GM21360 (cell line): ENCODE measurements around the gene OSR1.
"Not testable (repeated sequence)": the region's sequence is repeated elsewhere in the genome, so short reads cannot be mapped to it uniquely, and the experiment has no call there.

Experiments
- ATAC-seq: cut with Tn5 transposase; IDR thresholded peaks from one replicate; pipeline ENCODE4 v1.9.1; 2021; ENCODE audit warnings: mild to moderate bottlenecking, moderate library complexity; ENCODE audit not compliant: unreplicated experiment

Gene OSR1

DNA sequence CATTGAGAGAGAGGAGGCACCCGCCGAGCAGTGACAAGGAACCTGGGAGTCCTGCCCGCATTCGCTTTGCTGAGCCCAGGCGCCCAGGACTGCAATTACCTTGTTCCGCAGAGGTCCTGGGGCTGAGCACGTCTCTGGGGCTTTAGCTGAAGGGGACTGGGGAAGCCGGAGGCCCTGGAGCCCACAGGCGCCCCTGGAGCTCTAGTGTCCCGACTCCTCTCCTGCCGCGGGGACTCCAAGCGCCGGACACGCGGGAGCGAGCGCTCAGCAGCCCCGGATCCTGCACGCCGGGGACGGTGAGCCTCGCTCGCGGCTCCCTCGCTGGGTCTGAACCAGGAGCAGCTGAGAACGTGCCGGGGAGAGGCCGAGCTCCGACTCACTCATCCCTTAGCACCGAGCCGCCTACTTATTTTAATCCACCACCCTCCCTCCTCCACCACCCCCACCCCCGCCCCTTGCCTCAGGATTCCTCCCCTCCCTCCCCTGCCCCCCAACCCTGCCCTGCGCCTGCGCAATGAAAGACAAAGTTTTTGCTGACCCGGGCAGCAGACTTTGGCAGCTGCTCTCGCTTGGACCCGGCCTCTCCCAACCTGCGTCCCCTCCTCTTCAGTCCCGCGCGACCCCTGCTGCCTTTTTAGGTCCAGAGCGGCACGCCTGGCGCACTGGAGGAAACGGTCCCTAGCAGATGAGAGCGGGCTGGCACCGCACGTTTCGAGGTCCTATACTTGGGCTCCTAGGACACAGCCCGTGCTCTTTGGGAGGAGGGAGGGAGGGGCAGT, at the start of gene OSR1:
OSR1 (minus strand) TSS at position 382 of the 779 bp plus-strand sequence. CDS start 4,818 bp downstream, outside the sequence.
- ATAC-seq: no peak

DNA sequence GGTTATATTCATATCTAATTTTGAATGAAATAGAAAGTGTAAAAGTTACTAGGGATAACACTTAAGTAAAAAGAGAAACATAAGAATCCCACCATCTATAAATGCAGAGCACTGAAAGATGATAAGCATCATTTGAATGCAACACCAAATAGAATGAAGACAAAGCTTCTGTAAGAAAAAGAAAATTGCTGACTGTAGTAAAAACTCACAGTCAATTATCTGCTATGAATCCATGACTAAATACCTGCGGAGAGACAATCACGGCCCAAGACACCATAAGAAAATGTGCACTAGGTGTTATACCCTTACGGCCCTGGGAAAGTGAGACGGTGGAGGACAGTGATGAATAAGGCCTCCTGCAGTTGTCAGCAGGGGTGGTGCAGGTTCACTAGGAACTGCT, 45.4 kb upstream of the OSR1 start:
- ATAC-seq: no peak

DNA sequence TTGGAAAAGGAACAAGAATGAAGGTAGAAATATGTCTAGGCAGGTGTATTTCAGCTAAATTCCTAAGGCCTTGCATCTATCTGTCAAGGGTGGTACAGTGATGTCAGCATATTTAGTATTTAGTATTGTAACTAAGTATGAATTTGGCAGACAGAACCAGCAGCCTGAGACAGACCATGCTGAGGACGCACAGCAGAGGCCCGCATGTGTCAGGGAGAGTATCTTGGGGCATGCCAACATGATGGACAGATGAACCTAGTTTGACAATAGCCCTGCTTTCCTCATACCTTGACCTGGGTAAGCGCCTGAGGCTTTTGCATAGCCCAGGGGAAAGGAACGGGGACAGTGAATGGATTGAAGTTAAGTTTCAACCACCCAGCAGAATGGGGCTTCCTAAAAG, 33.8 kb upstream of the OSR1 start:
- ATAC-seq: no peak

GRCh38 chr2:19389469-19389868, 31.0 kb upstream of the OSR1 start:
- ATAC-seq: not testable (repeated sequence)

DNA sequence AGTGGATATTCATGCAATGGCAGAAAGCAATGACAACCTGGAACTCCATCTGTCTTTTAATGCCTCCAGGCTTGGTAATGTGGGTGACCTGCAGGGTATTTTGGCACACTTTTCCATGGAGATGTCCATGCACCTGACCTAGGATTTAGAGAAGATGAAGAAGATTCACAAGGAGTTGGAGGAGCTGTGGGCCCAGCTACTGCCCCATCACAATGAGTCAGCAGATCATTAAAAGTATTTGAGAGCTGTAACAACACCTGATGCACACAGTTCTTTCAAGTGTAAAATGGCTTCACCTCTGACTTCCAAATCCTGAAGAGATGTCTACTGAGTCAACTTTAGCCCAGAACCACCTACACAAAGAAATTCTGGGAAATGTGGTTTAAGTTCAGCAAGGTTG, 22.1 kb upstream of the OSR1 start:
- ATAC-seq: no peak

DNA sequence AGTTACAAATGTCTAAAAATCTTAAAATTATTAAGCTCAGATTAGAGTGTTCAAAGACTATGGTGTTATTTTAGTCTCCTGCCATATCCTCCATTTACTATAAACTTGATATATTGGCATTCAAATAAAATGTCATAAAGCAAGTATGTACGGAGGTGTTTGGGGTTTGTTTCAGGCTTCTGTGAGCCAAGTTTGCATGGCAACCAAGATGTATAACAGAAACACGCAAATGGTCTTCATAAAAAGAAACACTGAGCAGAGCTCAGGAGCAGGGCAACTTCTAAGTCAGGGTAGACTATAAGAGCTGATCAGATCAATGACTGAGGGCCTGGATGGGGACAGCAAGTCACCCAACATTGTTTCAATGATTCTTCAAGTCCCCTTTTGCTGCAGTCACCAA, 20.5 kb upstream of the OSR1 start:
- ATAC-seq: no peak

DNA sequence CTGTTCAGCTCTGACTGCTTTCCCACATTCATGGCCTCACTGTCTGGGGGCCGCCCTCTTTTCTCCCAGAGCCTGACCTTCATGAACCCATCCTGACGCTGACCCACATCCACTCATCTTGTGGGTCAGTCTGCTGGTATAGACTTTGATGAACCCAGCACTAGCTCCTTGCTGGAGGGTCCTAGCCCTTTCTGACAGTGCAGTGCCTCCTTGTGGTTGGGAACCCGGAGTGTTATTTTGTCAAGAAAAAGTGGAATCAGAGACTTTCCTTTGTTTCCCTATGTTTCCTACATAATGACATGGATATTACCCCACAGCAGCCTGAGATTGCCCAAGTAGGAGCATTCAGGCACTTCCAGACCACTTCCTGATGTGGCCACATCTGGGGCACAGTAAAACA, 19.3 kb upstream of the OSR1 start:
- ATAC-seq: no peak

GRCh38 chr2:19373352-19373751, 14.9 kb upstream of the OSR1 start:
- no peak for ATAC-seq

GRCh38 chr2:19371996-19372582, 13.7 kb upstream of the OSR1 start:
- no peak for ATAC-seq

DNA sequence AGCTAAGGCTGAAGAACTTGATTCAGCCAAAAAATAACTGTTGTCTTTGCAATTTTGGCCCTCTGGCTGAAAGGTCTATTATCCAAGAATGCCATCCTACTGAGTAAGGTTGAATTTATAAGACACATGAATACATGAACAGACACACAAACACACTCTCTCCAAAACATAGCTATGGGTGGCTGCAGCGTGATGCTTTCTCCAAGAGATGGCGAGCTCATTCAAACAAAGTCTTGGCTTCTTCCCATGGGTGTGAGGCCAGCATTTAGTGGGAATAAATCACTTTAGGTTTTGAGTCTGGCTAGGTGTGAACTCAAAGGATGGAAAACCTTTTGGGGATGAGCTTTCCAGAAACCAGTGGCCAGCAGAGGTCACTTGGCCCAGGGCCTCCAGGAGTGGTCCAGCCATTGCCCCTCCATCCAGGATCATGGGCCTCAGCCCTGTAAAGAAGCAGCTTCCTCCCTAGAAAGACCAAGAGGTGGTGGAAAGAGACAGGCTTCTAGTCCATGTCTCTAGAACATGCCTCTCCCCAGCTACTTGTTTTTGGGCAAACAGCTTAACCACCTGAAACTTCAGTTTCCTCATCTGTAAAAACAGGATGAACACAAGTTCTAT, 11.0 kb upstream of the OSR1 start:
- no peak for ATAC-seq

- no peak for ATAC-seq
Measured at GRCh38 chr2:19368760-19369159, 10.3 kb upstream of the OSR1 start.

DNA sequence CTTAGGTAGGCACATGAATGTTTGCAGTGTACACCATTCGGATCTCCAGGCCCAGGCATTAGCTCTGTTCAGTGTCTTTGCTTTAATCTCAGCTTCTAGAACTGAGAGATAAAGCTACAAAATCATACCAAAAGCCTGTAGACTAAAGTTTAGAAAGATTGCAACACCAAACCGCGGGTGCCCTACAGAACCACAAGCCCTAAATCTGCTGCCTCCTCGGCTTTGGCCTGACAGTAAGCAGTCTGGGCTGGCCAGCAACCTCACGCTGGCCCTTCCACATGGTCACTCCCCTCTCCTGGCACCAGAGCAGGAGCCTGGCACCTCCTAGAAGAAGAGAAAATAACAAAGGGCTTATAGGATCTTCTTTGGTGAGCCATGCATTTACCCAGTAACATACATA, 8.9 kb upstream of the OSR1 start:
- ATAC-seq: no peak

GRCh38 chr2:19365126-19365525, 6.7 kb upstream of the OSR1 start:
- no peak for ATAC-seq

- no peak for ATAC-seq
Measured at GRCh38 chr2:19364014-19364413, 5.6 kb upstream of the OSR1 start.

DNA sequence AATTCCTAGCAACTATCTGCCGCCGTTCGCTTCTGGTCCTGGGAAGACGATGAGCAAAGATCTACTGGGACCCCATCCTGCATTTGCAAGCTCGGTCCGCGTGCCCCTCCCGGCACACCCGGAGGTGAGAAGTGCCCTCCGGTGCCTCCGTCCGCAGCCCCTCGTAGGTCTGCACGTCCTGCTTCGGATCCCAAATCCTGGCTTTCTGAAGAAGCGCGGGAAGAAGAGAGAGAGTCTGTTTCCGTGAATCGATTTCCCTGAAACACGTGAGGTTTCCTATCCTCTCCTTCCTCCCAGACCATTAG, 5.0 kb upstream of the OSR1 start:
- no peak for ATAC-seq

DNA sequence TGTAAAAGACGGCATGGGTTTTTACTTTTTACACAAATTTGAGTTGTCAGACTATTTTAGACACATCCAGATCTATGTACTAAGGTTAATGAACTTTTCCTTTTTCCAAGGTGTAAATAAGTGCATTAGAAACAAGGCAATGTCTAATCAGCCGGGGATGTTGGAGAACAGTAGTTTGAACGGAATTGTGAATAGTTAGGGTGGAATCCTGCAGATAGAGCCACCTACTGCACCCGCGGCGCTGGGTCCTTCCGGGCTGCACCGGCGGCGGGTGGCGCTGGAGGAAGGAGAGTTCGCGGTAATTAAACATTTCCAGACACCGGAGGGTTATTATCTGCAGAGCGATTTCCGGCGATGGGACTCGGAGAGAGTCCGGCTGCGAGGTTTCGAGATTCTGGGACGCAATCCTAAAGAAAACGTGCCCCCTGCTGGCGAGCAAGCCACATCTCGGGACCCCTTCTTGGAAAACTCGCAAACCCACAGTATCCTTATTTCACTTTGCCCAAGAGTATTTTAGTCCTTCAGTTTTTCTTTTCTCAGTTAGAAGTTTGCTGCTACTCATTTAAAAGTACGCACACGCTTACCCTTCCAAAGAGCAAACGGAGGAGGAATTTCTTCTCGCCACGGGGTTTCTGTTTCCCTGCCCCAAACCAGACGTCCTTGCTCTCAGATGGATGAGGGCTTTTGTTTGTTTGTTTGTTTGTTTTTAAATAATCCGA, 4.5 kb upstream of the OSR1 start:
- ATAC-seq: no peak

GRCh38 chr2:19362094-19362754, 3.8 kb upstream of the OSR1 start:
- ATAC-seq: no peak

GRCh38 chr2:19361325-19361990, 3.0 kb upstream of the OSR1 start:
- ATAC-seq: no peak

DNA sequence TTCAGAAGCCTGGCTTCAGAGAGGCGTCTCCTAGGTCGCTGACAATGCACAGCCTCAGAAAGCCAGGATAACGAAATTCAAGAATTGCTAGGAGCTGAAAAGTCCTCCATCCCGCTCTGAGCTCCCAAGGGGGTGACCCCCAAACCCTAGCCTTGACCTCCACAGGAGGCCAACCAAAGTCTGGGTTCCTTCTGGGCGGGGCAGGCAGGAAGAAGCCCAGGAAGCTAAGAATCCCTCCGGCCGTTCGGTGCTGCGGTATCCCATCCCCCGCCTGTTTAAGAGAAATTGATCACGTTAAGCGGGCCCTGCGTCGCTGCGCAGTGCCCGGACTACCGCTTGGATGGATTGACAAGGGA, 2.5 kb upstream of the OSR1 start:
- ATAC-seq: no peak

DNA sequence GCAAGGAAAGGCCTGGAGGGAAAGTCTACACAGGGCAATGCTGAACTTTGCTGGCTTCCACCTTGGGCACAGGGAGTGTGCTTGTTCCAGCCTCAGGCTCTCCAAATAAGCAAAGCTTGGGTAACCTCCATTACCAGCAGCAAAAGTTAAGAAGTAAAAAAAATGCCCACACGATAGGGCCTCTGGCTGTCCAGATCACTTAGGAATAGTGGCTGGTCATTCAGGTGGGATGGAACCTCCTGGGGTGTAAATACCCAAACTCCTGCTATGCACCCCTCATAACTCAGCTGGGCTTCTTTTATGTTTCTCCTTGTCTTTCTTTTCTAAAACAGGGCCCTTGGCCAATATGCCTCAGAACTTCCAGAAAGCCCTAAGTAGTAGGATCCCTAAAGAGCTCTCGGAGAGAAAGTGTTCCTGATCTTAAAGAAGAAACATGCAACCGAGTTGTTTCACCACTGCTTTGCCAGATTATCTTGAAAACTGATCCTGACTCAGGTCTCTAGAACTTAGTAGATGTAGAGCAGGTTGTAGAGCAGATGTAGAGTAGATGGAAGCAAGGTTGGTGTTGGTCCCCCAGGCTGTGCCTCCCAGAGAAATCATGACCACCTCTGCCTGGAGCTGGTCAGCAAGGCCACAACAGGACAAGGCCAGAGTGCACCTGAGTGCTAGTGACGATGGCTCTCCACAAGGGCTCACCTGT, 2.0 kb upstream of the OSR1 start:
- no peak for ATAC-seq
